HG03442 (cell line): ENCODE measurements around the gene TRIOBP.

Source experiments
- ATAC-seq: cut with Tn5 transposase; IDR thresholded peaks from one replicate; pipeline ENCODE4 v1.9.1; 2021; ENCODE audit warnings: mild to moderate bottlenecking, moderate library complexity; ENCODE audit not compliant: unreplicated experiment

Gene TRIOBP

DNA sequence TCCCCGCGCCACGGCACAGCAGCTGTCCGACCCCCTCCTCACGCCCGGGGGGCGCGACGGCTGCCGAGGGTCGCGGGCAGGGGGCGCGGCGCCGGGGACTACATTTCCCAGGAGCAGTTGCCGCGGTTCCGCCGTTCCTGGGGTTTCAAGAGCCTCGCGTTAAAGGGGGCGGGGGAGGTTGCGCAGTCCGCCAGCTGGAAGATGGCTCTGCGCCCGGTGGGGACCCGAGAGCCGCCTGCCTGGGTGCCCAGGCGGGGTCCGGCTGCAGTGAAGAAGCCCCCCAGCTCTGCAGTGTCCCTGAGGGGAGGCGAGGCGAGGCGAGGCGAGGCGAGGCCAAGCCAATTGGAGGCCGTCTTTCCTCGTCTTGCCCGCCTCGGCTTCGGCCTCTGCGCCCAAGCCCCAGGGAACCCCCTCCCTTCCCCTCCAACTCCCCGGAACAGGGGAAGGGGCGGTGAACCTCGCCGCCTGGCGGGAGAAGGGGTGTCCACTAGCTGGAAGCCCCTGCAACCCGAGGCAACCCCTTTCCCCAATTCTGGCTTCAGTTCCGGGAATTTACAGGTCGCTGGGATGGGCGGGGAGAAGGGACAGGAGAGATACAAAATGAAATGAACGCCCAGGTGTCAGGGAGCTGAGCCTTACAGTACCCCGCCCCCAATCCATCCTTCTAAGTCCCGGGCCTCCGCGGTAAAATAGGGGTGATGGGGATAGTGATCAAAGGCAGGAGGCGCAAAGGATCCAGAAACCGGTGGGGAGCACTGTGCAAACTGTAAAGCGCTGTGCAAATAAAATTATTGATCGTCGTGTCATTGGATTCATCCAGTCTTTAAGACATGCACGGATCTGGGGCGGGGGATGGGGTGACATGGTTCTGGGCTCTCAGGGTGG, 105.7 kb downstream of the TRIOBP start:
- no peak for ATAC-seq

DNA sequence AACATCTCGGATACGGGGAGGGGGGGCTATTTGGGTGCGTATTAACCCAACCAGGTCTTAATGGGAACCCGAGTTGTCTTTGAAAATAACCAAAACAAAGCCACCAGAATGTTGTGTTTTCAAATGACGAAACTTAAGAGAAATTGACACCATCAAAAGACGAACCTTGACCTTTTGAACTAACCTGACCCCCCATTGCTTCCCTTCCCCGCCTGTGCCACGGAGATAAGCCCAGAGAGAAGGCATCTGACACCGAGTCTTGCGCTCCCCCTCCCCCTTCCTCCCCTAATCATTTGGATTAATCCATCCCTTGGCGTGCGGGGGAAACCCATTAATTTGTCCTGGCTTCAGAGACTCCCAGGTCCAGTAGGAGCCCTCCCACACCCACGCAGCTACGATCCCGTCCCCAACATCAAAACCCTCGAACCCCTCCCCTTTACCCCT, 106.4 kb downstream of the TRIOBP start:
- no peak for ATAC-seq

DNA sequence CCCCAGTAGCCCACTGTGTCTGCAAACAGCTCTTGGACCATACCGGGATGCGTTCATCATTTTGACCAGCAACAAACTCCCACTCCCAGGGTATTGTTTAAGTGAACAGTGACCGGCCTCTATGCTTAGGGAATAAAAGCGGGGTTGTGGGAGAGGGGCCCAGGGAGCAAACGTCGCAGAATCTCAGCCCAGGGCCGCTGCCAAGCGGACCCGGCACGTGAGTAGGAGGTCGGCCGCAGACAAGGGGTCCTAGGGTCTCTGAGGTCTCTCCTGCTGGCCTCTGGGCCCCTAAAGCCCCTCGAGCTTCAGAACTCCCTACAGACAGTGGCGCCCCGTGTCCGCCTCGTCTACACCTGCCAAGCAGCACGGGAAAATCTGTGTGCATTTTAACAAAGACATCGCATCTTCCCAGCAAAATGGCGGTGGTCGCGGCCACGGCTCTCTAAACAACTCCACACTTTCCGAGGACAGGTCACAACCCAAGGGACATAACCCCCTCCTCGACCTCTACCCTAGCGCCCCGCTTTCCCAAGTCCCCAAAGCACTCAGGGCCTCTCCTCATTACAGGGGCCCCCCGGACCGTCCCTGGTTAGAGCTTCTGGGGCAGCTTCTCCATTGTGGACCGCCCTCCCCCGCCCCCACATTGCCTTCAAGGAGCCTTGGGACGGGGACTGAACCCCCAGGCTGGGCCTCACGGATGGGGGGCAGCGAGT, 106.9 kb downstream of the TRIOBP start:
- no peak for ATAC-seq

DNA sequence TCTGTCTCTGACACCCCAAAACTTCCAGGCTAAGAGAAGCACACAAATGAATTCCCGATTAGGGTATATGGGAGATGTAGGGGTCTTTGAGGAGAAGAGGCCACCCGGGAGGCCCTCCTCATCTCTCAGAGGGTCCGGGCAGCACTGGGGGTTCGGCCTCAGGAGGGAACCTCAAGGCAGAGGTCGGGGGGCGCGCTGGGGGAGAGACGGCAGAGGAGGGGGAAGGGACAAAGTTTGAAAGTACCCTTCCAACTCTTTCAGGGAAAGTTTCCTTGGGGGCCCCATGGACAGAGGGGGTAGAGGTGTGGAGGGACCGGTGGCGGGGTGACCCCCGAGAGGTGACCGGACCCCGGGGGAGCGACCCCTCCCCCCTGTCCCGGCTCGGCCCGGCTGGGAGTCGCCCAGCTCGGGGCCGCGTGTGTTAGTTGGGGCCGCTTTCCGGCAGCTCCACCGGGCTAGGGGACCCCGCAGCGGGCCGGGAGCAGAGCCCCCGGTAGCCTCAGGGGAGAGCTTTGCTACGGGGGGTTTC, 107.6 kb downstream of the TRIOBP start:
- no peak for ATAC-seq

DNA sequence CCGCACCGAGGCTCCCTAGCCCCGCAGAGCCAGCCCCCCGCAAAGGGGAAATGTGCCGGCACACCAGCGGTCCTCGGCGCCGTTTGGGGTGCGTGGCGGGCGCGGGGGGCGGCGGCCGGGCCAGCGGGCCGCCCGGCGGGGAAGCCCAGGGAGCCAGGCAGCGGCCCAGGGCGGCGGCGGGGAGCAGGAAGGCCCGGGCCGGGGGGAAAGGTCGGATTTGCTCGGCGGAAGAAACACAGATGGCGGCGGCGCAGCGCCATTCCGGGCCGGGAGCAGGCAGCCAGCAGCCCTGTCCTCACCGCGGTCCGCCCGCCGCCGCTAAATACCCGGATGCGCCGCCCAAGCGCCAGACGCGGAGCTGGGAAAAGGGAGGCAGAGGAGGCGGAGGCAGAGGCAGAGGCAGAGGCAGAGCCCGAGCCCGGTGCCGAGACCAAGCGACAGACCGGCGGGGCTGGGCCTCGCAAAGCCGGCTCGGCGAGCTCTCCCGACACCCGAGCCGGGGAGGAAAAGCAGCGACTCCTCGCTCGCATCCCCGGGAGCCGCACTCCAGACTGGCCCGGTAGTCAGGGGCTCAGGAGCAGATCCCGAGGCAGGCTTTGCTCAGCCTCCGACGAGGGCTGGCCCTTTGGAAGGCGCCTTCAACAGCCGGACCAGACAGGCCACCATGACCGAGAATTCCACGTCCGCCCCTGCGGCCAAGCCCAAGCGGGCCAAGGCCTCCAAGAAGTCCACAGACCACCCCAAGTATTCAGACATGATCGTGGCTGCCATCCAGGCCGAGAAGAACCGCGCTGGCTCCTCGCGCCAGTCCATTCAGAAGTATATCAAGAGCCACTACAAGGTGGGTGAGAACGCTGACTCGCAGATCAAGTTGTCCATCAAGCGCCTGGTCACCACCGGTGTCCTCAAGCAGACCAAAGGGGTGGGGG, 108.3 kb downstream of the TRIOBP start:
- no peak for ATAC-seq

DNA sequence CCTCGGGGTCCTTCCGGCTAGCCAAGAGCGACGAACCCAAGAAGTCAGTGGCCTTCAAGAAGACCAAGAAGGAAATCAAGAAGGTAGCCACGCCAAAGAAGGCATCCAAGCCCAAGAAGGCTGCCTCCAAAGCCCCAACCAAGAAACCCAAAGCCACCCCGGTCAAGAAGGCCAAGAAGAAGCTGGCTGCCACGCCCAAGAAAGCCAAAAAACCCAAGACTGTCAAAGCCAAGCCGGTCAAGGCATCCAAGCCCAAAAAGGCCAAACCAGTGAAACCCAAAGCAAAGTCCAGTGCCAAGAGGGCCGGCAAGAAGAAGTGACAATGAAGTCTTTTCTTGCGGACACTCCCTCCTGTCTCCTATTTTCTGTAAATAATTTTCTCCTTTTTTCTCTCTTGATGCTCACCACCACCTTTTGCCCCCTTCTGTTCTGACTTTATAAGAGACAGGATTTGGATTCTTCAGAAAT, 109.0 kb downstream of the TRIOBP start:
- ATAC-seq: no peak

DNA sequence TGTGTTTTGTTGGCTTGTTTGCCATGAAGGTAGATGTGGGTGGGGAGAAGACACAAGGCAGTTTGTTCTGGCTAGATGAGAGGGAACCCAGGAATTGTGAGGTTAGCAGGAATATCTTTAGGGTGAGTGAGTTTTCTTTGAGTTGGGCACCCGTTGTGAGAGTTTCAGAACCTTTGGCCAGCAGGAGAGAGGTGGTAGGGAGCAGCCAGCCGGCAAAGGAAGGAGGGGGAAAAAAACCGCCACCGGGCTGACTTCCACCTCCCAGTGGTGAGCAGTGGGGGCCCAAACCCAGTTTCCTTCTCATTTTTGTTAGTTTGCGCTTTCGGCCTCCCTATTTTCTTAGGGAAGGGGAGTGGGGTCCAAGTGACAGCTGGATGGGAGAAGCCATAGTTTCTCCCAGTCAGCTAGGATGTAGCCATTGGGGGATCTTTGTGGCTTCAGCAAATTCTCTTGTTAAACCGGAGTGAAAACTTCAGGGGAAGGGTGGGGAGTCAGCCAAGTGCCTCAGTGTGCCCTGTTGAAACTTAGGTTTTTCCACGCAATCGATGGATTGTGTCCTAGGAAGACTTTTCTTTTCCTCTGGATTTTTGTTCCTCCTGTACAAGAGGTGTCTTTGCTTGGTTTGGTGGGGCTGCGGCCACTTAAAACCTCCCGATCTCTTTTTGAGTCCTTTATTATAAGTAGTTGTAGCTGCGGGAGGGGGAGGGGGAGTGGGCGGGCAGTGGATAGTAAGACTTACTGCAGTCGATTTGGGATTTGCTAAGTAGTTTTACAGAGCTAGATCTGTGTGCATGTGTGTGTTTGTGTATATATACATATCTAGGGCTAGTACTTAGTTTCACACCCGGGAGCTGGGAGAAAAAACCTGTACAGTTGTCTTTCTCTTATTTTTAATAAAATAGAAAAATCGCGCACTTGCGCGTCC, 109.8 kb downstream of the TRIOBP start:
- no peak for ATAC-seq

DNA sequence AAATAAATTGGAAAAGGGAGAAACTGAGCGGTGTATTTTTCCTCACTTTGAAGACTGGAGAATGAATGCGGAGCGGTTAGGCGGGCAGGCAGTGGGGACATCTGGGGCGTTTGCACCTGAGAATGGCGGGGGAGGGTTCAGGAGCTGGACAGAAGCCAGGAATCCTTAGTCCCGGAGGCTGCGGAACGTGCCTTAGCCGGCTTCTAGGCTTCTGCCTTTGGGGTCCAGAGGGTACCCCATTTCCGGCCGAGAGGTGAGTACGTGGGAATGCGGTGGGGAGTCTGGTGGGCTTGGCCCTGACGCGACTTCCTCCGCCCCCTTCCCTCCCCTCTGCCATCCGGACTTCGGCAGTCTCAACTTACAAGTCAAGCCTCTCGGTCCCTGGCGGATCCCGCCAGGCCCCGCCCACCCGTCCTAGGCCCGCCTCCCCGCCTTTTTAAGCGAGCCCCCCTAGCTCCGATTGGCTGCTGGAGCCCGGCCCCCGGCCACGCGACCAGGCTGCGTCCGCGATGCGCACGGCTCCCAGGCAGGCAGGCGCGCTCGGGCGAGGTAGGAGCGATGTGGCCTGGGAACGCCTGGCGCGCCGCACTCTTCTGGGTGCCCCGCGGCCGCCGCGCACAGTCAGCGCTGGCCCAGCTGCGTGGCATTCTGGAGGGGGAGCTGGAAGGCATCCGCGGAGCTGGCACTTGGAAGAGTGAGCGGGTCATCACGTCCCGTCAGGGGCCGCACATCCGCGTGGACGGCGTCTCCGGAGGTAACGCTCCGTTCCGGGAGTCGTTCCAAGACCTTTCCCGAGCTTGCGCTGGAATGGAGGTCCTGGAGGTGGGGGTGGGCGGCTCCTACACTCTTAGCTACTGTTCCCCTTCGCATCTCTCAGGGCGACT, 110.8 kb downstream of the TRIOBP start, which contains the start of gene GCAT:
Gene GCAT (plus strand): TSS at position 525 of the 884 bp plus-strand sequence. CDS start 34 bp downstream, at position 559.
- peak; percentile 77 for ATAC-seq

DNA sequence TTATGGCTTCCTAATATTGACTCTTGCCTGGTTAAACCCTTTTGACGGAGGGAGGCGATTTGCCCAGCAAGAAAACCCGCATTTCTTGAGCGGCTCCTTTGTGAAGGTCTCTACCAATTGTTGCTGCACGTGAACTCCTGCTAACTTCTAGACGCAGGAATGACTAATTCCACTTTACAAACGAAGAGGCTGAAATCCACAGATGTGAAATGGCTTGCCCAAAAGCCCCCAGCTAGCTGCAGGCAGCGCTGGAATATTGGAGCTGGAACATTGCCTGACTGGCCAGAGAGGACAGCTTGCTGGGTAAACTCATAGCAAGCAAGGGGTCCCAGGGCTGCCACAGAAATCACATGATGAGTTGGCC, 111.4 kb downstream of the TRIOBP start:
- no peak for ATAC-seq

DNA sequence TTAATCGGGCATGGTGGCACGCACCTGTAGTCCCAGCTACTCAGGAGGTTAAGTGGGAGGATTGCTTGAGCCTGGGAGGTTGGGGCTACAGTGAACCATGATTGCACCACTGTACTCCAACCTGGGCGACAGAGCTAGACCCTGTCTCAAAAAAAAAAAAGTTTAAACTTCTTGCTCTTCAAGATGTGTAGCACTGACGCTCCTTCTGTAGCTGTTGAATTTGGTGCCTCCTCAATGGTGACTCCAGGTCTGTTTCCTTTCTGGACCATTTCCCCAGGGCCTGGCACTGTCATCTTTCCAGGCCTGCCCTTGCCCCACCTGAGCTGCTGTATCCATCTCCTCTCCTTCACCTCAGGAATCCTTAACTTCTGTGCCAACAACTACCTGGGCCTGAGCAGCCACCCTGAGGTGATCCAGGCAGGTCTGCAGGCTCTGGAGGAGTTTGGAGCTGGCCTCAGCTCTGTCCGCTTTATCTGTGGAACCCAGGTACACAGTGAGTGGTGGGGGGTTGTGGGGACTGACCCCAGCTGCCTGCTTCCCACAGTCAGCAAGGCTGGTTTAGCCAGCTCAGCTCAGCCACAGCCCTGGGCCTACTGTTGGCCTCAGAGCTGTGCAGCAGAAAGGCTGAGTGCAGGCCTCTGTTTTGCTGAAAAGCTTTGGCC, 113.0 kb downstream of the TRIOBP start:
- ATAC-seq: no peak

DNA sequence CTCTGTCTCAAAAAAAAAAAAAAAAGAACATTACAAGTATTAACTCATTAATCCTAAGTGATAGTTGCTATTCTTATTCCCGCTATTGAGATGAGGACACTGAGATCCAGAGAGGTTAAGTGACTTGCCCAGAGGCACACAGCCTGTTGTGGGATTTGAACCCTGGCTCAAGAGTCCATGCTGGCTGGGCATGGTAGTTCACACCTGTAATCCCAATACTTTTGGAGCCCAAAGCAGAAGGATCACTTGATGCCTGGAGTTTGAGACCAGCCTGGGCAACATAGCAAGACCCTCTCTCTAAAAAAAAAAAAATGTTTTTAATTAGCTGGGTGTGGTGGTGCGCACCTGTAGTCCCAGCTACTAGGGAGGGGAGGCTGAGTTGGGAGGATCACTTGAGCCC, 115.0 kb downstream of the TRIOBP start:
- ATAC-seq: no peak

DNA sequence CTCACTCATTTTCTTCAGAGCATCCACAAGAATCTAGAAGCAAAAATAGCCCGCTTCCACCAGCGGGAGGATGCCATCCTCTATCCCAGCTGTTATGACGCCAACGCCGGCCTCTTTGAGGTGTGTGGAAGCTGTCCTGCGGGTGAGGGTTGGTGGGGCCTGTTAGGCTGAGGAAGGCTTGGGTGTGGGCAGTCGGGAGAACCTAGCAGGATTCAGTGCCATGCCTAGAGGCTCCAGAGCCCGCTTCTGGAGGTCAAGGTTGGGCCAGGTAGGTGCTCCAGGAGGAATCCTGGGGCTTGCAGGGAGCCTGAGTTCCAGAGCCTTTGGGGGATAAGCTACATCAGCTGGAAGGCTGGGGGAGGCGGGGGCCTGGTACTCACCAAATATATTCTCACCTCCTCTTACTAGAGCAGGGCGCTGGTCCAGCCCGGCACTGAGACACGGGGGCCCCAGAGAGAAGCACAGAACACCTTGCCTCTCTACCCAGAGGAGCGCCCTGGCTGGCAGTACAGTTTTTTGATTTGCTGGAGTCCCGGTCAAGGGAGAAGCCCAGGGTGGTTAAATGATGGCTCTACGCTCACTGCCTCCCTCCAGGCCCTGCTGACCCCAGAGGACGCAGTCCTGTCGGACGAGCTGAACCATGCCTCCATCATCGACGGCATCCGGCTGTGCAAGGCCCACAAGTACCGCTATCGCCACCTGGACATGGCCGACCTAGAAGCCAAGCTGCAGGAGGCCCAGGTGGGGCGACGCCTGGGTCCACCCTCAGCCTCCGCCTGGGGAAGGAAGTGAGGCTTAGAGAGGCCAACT, 116.2 kb downstream of the TRIOBP start:
- no peak for ATAC-seq

DNA sequence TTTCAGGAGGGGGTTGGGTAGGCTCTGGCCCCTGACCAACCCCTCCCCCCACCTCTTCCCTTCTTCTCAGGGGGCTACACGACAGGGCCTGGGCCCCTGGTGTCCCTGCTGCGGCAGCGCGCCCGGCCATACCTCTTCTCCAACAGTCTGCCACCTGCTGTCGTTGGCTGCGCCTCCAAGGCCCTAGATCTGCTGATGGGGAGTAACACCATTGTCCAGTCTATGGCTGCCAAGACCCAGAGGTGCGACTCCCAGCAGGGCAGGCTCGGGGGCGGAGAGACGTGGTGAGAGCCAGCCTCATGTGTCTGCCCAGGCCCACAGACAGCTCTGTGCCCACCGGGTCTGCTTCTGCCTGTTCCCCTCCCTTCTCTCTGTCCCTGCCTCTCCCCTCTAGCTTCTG, 118.7 kb downstream of the TRIOBP start:
- ATAC-seq: no peak

DNA sequence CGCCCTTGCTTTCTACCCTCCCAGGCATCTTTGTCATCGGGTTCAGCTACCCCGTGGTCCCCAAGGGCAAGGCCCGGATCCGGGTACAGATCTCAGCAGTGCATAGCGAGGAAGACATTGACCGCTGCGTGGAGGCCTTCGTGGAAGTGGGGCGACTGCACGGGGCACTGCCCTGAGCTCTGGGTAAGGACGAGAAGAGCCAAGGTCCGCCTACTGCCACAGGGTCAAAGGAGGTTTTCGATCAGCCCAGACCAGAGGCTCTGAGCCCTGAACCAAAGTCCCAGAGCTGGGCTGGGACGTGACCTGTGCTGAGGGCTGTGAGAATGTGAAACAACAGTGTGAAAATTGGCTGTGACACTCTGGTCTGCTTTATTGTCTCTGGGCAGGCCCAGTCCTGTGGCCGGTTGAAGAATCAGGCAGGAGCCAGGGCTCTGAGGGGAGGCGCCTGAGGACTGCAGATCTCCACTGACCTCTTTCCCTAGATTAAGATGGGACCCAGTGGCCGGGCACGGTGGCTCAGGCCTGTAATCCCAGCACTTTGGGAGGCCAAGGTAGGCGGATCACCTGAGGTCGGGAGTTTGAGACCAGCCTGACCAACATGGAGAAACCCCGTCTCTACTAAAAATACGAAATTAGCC, 119.8 kb downstream of the TRIOBP start:
- no peak for ATAC-seq

DNA sequence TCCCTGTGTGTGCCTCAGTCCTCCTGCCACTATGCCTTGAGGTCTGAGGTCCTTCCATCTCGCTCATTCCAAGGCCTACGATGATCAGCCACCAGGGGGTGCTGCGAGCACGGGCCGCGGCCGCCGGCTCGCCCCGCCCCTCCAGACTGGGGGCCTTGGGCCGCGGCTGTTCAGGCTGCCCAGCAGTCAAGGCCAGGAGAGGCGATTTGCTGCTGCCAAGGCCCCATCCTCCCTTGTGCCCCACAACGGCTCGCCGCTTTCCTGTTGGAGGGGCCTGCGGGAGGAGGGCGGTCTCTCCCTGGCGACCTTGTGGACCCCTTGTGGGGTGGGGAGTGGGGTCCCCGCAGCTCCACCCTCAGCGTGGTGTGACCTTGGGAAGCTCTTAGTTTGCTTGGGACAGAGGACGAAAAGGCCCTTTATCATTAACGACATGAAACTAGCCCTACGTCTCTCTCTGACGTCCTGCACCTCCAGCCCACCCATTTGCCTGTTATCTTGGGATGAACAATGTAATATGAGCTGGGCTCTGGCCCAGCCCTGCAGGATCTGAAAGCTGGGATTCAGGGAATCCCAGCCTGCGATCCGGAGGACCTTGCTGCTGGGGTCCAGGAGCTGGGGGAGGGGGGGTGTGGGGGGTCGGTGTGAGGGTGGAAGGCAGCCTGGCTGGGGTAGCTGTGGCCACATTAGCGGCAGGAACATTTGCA, 121.0 kb downstream of the TRIOBP start:
- no peak for ATAC-seq

DNA sequence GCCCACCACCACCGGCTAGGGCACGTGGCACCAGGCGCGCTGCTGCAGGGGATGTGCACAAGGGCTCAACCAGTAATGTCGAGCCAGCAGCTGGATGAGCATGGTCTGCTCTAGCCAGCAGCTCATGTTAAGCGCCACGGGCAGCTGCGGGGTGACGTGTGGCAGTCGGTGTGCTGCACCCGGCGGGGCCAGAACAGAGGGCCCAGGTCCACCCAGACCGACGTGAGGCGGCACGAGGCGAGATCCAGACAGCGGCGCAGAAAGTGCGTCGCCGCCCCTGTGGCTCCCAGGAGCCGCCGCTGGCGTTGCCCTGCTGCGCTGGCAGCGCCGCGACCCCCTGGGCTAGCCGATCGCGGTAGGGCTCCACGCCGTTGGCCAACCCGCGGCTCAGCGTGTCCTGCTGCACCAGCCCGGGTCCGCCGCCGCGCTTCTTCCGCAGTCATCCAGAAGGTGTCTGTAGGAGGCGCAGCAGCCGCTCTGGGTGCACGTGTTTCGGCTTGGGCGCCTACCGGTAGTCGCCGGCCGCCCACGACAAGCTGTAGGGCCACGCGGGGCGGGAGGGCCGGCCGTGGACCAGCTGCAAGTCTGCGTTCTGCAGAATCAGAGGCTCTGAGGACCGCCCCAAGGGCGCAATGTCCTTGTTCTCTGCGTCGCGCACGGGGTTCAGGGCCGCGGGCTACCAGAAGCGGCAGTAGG, 121.7 kb downstream of the TRIOBP start:
- ATAC-seq: no peak
